Measurements from ENCODE around the gene TGIF1.

DNA sequence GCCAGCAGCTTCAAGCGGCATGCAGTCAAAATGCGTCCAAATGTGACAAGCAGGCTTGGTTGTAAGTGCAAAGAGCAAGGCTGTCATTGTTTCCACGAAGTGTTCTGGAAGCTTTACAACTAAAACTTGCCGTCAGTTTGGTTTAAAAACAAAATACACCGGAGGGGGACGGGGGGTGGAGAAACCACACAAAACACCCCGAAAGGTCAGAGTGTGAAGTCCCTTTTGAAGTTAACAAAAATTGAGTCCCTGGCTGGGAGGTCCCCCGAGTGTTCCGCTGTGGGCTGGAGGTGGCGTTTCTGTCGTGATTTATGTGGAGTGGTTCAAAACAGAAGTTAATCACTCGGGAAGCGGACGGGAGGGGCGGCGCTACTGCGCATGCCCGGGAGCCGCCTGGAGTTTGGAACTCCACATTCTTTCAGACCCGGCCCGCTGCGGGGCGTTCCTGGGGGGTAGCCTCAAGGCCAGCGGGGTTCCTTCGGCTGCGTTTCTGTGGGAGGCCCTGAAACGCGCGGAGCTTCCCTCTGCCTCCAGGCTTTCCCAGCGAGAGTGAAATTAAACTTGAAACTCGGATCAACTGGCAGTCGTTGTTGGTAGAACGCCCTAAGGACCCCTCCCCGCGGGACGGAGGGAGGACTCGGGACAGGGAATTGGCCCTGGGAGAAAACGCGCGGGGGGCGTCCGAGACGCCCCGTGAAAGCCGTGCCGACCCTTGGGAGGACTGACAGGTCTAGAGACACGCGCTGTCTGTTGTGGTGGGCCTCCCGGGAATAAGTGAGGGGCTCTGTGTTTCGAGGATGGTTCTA is 1.4 kb downstream of the TGIF1 start:
- TF ChIP-seq, protein P1, sequence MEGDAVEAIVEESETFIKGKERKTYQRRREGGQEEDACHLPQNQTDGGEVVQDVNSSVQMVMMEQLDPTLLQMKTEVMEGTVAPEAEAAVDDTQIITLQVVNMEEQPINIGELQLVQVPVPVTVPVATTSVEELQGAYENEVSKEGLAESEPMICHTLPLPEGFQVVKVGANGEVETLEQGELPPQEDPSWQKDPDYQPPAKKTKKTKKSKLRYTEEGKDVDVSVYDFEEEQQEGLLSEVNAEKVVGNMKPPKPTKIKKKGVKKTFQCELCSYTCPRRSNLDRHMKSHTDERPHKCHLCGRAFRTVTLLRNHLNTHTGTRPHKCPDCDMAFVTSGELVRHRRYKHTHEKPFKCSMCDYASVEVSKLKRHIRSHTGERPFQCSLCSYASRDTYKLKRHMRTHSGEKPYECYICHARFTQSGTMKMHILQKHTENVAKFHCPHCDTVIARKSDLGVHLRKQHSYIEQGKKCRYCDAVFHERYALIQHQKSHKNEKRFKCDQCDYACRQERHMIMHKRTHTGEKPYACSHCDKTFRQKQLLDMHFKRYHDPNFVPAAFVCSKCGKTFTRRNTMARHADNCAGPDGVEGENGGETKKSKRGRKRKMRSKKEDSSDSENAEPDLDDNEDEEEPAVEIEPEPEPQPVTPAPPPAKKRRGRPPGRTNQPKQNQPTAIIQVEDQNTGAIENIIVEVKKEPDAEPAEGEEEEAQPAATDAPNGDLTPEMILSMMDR (IDR thresholded peaks at IDR 0.05), result peak in 2 of 6 experiments; percentile 8 to 22
- peak in 3 of 4 donors; percentile 86 to 98 (median 92) for TF ChIP-seq POLR2A (IDR thresholded peaks at IDR 0.05)
